GM23248 (cell line): ENCODE measurements around the gene PIGM.

Experiments
- EZH2 ChIP-seq: fragments of 200-600 bp; sonication (generic); IDR thresholded peaks from 2 replicates; pipeline ENCODE4 v1.6.1; 2018; ENCODE audit warnings: antibody characterized with exemption, mild to moderate bottlenecking; ENCODE audit not compliant: insufficient read depth, poor library complexity, severe bottlenecking
- EZH2phosphoT487 ChIP-seq: fragments of 200-600 bp; sonication (generic); IDR thresholded peaks from 2 replicates; pipeline ENCODE4 v1.6.1; 2018; ENCODE audit warnings: antibody characterized with exemption, moderate library complexity, mild to moderate bottlenecking, low read depth; ENCODE audit not compliant: insufficient read depth

GRCh38 chr1:160045653-160046052 is 13.9 kb upstream of the PIGM start:
- TF ChIP-seq EZH2 (no peak), EZH2phosphoT487 (no peak)
